ENCODE data around the gene TYW1B. TPM values are rescaled to one million over a fixed set of nuclear protein-coding genes. Genes with fewer than 3 reads are reported as not detected.
"Not testable (repeated sequence)": the region's sequence is repeated elsewhere in the genome, so short reads cannot be mapped to it uniquely, and the experiment has no call there.

TYW1B gene
- total and polyA plus RNA-seq, 12 donors = 0.72 to 13.4 (median 2.5) TPM

DNA sequence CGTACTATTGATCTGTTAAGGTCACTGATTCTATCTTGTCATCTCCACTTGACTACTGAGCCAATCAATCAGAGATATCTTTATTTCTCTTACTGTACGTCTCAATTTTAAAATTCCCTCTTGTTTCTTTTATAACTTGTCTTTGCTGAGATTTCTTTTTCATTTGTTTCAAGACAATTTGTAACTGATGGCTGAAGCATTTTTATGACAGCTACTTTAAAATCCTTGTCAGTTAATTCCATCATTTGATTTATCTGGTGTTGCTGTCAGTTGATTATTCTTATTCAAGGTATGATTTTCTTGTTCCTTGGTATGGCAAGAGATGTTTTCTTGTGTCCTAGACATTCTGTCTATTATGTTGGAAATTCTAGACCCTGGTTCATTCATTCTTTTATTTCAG lies 76.6 kb downstream of the TYW1B start:
- Histone ChIP-seq H3K36me3 (replicated peaks in 1 of 2) (no peaks in the 10 kb centered on the region), H3K27me3 (no peaks in the 10 kb centered on the region), H3K4me1 (replicated peaks in 1 of 2) (no peaks in the 10 kb centered on the region), H3K9me3 (replicated peaks in 1 of 3) (no peaks in the 10 kb centered on the region), H3K4me3 (no peak overlapping the region), H3K27ac (no peak overlapping the region)
- TF ChIP-seq, protein P1, sequence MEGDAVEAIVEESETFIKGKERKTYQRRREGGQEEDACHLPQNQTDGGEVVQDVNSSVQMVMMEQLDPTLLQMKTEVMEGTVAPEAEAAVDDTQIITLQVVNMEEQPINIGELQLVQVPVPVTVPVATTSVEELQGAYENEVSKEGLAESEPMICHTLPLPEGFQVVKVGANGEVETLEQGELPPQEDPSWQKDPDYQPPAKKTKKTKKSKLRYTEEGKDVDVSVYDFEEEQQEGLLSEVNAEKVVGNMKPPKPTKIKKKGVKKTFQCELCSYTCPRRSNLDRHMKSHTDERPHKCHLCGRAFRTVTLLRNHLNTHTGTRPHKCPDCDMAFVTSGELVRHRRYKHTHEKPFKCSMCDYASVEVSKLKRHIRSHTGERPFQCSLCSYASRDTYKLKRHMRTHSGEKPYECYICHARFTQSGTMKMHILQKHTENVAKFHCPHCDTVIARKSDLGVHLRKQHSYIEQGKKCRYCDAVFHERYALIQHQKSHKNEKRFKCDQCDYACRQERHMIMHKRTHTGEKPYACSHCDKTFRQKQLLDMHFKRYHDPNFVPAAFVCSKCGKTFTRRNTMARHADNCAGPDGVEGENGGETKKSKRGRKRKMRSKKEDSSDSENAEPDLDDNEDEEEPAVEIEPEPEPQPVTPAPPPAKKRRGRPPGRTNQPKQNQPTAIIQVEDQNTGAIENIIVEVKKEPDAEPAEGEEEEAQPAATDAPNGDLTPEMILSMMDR (IDR thresholded peaks at IDR 0.05) = no peak
- TF ChIP-seq POLR2A (IDR thresholded peaks at IDR 0.05) = no peak
- no peak for DNase-seq
- 91 to 95% (median 92%) methylated on average over 2 of the region's 2 CpGs for WGBS, 4 donors
- intact Hi-C loops (cut with DNase I) = no loop called here

DNA sequence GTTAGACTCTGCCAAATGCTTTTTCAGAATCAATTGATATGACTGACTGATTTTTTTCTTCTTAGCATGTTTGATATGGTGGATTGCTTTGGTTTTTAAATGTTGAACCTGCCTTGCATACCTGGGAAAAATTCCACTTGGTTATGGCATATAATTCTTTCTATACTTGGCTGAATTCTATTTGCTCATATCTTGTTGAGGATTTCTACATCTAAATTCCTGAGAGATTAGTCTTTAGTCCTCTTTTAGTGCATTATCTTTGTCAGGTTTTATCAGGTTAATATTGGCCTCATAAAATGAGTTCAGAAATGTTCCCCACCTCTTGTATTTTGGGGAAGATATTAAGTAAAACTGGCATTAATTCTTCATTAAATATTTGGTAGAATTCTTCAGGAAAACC lies 79.4 kb downstream of the TYW1B start:
- H3K27me3 ChIP-seq; H3K36me3 ChIP-seq (replicated peaks in 1 of 2); H3K27ac ChIP-seq; H3K9me3 ChIP-seq (replicated peaks in 1 of 3); intact Hi-C loops (cut with DNase I); DNase-seq; H3K4me1 ChIP-seq (replicated peaks in 1 of 2); H3K4me3 ChIP-seq: not testable (repeated sequence)

DNA sequence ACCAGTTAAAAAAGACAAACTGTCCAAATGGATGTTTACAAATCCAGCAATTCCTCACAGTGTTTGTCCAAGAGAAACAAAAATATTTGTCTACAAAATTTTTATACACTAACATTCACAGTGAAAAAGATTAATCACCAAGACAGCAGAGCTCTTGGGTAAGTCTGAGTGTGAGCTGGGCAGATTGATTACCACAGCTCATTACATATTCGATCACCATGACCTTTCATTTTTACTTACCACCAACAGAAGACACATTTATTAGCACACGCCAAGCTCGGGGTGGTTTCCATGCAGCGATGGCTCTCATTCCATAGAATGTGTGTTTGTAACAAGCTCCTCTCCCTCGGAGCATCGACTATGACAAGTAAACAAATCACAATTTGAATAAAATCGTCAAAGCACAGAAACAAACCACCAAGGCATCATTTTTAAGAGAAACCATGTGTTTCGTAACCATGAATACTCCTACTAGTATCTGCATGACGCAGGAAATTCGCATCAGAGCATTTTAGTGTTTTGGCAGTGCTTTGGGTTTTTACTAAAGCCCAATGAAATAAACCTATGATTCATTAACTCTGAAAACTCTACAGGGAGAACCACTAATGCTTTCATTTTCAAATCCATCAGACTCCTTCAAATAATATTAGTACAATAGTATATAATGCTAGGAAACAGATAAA lies 83.6 kb downstream of the TYW1B start:
- H3K27me3 ChIP-seq; H3K9me3 ChIP-seq (replicated peaks in 1 of 3); H3K4me1 ChIP-seq (replicated peaks in 1 of 2); H3K36me3 ChIP-seq (replicated peaks in 1 of 2); H3K4me3 ChIP-seq; intact Hi-C loops (cut with DNase I): not testable (repeated sequence)
- peak overlapping the region in 1 of 5 donors; percentile 60 for H3K27ac ChIP-seq
- 71 to 87% (median 74%) methylated on average over 8 to 10 of the region's 10 CpGs for WGBS, 4 donors
- DNase-seq = peak in 1 of 7 donors; percentile 3

DNA sequence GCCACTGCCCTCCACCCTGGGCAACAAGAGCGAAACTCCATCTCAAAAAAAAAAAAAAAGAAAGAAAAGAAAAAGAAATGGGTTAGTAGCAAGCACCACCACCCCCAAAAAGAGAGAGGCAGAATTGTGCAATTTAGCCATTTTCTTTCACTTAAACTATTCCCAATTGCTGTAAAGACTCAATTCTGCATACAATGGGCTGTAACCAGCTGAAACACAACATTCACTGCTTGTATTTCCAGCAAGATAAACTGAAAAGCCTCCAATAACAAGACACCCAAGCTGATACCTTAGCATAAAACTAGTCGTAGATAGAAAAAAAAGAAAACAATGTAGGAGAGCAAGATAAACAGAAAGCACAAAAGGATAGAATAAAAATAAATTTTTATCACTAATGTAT lies 84.2 kb downstream of the TYW1B start:
- H3K4me3 ChIP-seq; H3K4me1 ChIP-seq (replicated peaks in 1 of 2); H3K27ac ChIP-seq; DNase-seq; H3K27me3 ChIP-seq; intact Hi-C loops (cut with DNase I); H3K9me3 ChIP-seq (replicated peaks in 1 of 3); H3K36me3 ChIP-seq (replicated peaks in 1 of 2): not testable (repeated sequence)
- WGBS, 4 donors = 81 to 88% (median 83%) methylated on average over 2 of the region's 2 CpGs

DNA sequence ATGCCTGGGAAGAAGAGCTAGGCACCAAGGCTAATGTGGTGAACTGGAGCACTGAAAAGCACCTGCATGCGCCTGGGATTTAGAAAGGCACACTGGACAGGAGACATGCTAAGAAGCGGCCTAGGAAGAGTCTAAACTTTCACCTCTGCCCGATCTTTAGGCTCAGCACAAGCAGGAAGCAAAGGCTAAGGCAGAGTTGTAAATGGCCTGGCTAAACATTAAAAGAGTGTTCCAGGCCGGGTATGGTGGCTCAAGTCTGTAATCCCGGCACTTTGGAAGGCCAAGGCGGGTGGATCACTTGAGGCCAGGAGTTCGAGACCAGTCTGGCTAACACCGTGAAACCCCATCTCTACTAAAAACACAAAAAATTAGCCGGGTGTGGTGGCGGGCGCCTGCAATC lies 88.3 kb downstream of the TYW1B start:
- H3K27me3 ChIP-seq; H3K4me1 ChIP-seq (replicated peaks in 1 of 2); H3K36me3 ChIP-seq (replicated peaks in 1 of 2); H3K4me3 ChIP-seq; H3K27ac ChIP-seq; intact Hi-C loops (cut with DNase I); DNase-seq; H3K9me3 ChIP-seq (replicated peaks in 1 of 3): not testable (repeated sequence)
- 88 to 100% (median 95%) methylated on average over 2 to 7 of the region's 11 CpGs; no CpG with 5 or more reads in 1 of the 4 donors for WGBS, 4 donors

DNA sequence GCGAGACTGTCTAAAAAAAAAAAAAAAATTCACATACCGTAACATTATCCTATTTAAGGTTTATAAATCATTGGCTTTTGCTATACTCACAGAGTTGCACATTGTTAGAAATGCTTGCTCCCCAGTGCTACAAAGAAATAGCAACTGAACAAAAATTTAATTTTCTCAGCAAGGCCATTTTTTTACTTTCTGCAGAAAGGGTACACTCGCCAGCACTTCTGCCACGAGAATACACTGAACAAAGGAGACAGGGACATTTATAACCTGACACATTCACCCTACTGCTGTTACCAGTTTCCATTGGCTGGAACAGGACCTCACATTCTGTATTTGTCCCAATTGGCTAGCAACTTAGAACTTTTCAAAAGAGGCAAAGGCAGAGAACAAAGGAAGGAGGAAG lies 92.1 kb downstream of the TYW1B start:
- H3K4me3 ChIP-seq; H3K27me3 ChIP-seq; H3K4me1 ChIP-seq (replicated peaks in 1 of 2); H3K27ac ChIP-seq; intact Hi-C loops (cut with DNase I); DNase-seq; H3K36me3 ChIP-seq (replicated peaks in 1 of 2); H3K9me3 ChIP-seq (replicated peaks in 1 of 3): not testable (repeated sequence)
- 73 to 91% (median 82%) methylated on average over 4 of the region's 4 CpGs for WGBS, 4 donors

DNA sequence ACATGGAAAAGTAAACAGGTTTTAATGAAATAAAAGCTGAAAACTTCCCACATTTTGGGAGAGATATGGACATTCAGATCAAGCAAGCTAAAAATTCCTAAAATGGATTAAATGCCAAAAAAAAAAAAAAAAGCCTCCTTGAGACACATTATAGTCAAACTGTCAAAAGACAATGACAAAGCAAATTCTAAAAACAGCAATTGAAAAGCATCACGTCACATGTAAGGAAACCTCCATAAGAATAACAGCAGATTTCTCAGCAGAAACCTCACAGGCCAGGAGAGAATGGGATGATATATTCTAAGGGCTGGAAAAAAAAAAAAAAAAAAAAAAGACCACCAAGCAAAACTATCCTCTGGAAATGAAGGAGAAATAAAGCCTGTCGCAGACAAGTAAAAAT lies 97.2 kb downstream of the TYW1B start:
- H3K27ac ChIP-seq; H3K4me1 ChIP-seq (replicated peaks in 1 of 2); H3K36me3 ChIP-seq (replicated peaks in 1 of 2); intact Hi-C loops (cut with DNase I); H3K9me3 ChIP-seq (replicated peaks in 1 of 3); DNase-seq; H3K4me3 ChIP-seq; H3K27me3 ChIP-seq: not testable (repeated sequence)
- WGBS, 4 donors = 89 to 96% (median 91%) methylated on average over 2 of the region's 2 CpGs

DNA sequence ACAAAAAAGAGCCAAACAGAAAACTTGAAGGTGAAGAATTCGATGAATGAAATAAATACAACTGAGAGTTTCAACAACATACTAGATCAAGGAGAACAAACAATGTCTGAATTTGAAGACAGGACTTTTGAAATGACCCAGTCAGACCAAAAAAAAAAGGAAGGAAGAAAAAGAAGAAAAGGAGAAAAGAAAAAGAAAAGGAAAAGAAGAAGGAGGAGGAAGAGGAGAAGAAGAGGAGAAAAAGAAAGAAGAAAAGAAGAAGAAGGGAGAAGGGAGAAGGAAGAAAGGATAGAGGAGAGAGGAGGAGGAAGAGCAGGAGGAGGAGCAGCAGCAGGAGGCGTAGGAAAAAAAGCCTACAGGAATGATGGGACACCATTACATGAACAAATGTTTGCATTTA lies 97.6 kb downstream of the TYW1B start:
- H3K4me3 ChIP-seq; H3K36me3 ChIP-seq (replicated peaks in 1 of 2); H3K9me3 ChIP-seq (replicated peaks in 1 of 3); intact Hi-C loops (cut with DNase I); H3K27ac ChIP-seq; DNase-seq; H3K4me1 ChIP-seq (replicated peaks in 1 of 2); H3K27me3 ChIP-seq: not testable (repeated sequence)
- 93 to 98% (median 94%) methylated on average over 2 of the region's 2 CpGs for WGBS, 4 donors

DNA sequence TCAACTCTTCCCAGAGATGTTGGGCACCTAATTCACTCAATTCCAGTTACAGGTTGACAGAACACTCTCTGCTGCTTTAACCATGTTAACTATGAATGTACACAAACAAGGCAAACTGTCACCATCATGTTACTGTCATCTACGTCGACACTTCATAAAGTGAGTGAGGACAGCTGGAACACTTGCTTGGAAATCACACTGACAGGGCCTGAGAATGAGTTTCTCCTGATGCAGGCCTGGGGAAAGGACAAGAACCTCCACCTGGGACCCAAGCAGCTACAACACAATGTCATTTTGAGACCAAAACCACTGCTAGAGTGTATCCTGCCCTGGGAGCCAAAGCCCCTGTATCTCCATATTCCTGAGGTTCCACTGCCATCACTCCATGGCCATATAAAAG lies 98.9 kb downstream of the TYW1B start:
- H3K9me3 ChIP-seq (replicated peaks in 1 of 3); H3K4me1 ChIP-seq (replicated peaks in 1 of 2); DNase-seq; H3K4me3 ChIP-seq; H3K27ac ChIP-seq; H3K36me3 ChIP-seq (replicated peaks in 1 of 2); intact Hi-C loops (cut with DNase I); H3K27me3 ChIP-seq: not testable (repeated sequence)
- 80 to 96% (median 91%) methylated on average over 2 of the region's 2 CpGs for WGBS, 4 donors

DNA sequence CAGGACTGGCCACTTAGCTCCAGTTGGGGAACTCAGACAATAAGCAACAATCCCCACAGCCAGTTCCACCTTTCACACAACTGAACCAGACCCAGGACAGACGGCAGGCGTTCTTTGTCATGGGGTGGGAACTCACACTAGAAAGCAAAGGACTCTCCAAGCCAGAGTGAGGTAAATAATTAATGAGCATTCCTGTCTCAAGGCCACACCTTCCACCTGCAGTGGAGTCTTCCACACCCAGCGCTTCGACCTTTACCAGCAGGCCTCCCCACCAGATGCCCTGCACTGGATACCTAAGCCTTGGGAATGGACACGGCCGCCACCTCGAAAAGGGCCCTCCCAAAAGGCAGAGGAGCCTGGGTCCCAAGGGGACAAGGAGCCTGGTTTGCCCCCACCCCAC lies 105.3 kb downstream of the TYW1B start:
- H3K9me3 ChIP-seq (replicated peaks in 1 of 3); H3K36me3 ChIP-seq (replicated peaks in 1 of 2); H3K27ac ChIP-seq; DNase-seq; intact Hi-C loops (cut with DNase I); H3K4me1 ChIP-seq (replicated peaks in 1 of 2); H3K27me3 ChIP-seq; H3K4me3 ChIP-seq: not testable (repeated sequence)
- WGBS, 4 donors = 92 to 98% (median 94%) methylated on average over 2 to 7 of the region's 7 CpGs

DNA sequence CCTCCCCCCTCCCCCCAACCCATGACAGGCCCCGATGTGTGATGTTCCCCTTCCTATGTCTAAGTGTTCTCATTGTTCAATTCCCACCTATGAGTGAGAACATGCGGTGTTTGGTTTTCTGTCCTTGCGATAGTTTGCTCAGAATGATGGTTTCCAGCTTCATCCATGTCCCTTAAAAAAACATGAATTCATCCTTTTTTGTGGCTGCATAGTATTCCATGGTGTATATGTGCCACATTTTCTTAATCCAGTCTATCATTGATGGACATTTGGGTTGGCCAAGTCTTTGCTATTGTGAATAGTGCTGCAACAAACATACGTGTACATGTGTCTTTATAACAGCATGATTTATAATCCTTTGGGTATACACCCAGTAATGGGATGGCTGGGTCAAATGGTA lies 107.1 kb downstream of the TYW1B start:
- DNase-seq; H3K4me1 ChIP-seq (replicated peaks in 1 of 2); intact Hi-C loops (cut with DNase I); H3K27me3 ChIP-seq; H3K36me3 ChIP-seq (replicated peaks in 1 of 2); H3K4me3 ChIP-seq; H3K27ac ChIP-seq; H3K9me3 ChIP-seq (replicated peaks in 1 of 3): not testable (repeated sequence)
- WGBS, 4 donors = 96 to 100% (median 98%) methylated on average over 4 of the region's 4 CpGs
